Esophagus muscularis mucosa (tissue), 4 donors: ENCODE measurements around the gene TBC1D5. TPM values are rescaled to one million over a fixed set of nuclear protein-coding genes. Genes with fewer than 3 reads are reported as not detected.

Source experiments
- DNase-seq: peaks from one replicate; pipeline ENCODE4 v3.0.0-alpha.2; 2017; ENCODE audit errors: extremely low spot score
- H3K27ac ChIP-seq, 4 donors: fragments of 200-600 bp; sonication (generic); replicated peaks in 1 of 4; 1 replicate in 3 of 4; 2 replicates in 1 of 4; pipeline ENCODE4 v1.5.1; 2016 to 2019; ENCODE audit warnings: mild to moderate bottlenecking in 1 of 4
- H3K27me3 ChIP-seq, 4 donors: fragments of 200-600 bp; sonication (generic); one replicate each; pipeline versions ENCODE4 v1.5.1 to v1.6.0; 2016 to 2019
- H3K36me3 ChIP-seq, 4 donors: fragments of 200-600 bp; sonication (generic); one replicate each; pipeline ENCODE4 v1.5.1; 2016 to 2019
- H3K4me1 ChIP-seq, 4 donors: fragments of 200-600 bp; sonication (generic); one replicate each; pipeline ENCODE4 v1.5.1; 2016 to 2019
- H3K4me3 ChIP-seq, 4 donors: fragments of 200-600 bp; sonication (generic); 1 replicate in 2 of 4; 2 replicates in 2 of 4; pipeline ENCODE4 v1.5.1; 2016 to 2019; ENCODE audit warnings: mild to moderate bottlenecking in 4 of 4, moderate library complexity in 1 of 4
- H3K9me3 ChIP-seq, 4 donors: fragments of 200-600 bp; sonication (generic); 1 replicate in 3 of 4; 2 replicates in 1 of 4; pipeline ENCODE4 v1.5.1; 2016 to 2019
- EP300 ChIP-seq: sonication (generic); formaldehyde crosslinking; IDR thresholded peaks from one replicate; pipeline ENCODE4 v1.6.1; 2017; ENCODE audit warnings: antibody characterized with exemption
- POLR2A ChIP-seq: fragments of 450-650 bp; IDR thresholded peaks from one replicate; pipeline ENCODE4 v1.6.1; 2017; ENCODE audit warnings: antibody characterized with exemption, moderate library complexity, mild to moderate bottlenecking, low read depth
- POLR2AphosphoS5 ChIP-seq, 2 donors: sonication (generic); formaldehyde crosslinking; IDR thresholded peaks; one replicate each; pipeline ENCODE4 v1.6.1; 2017; ENCODE audit warnings: antibody characterized with exemption in 2 of 2
- WGBS: methylation state at CpG from one replicate; pipeline ENCODE4 v1.1.5; 2018; 5-methylcytosine and 5-hydroxymethylcytosine counted together
- intact Hi-C: fragments of 100-400 bp; cut with DNase I; formaldehyde crosslinking; loops from one replicate; pipeline ENCODE4 v1.15.1; 2023
- total RNA-seq, 4 donors: library from RNA; depleted of rRNA; stranded (reverse); fragments of >200 nt; gene quantifications; one replicate each; pipeline versions ENCODE4 v1.1.0 to v1.2.1, GENCODE V29; 2016
- TF ChIP-seq, protein P1 (sequence below), 3 experiments: fragments of 200-600 bp in 2 of 3; fragments of 450-650 bp in 1 of 3; sonication (generic) in 2 of 3; IDR thresholded peaks; one replicate each; pipeline ENCODE4 v1.5.1; 2017 to 2019; ENCODE audit warnings: antibody characterized with exemption in 3 of 3, mild to moderate bottlenecking in 2 of 3, moderate library complexity in 1 of 3

TBC1D5 gene
- total RNA-seq, 4 donors from 2014 or later = 54.0 to 83.1 (median 63.6) TPM

DNA sequence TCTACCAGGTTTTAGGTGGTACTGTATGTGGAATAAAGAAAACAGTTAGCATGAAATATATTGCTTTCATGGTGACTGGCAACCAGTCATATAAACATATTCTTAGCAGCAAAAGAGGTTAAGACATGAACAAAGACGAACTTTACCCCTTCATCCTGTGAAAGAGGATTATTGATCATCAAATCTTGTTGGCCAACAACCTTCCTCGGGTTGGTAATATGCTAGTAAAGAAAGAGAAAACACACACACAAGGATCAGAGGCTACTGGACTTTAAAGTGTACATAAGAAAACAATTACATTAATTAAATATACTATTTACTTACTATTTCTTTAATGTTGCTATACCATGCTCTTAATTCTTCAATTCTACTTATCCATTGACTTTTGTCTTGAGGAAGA, 337.9 kb downstream of the TBC1D5 start:
- Histone ChIP-seq H3K36me3 (peaks cover 8 to 28% (median 15%) of the 10 kb centered on the region in 4 donors), H3K4me3 (no peak overlapping the region), H3K4me1 (no peaks in the 10 kb centered on the region), H3K9me3 (no peaks in the 10 kb centered on the region), H3K27me3 (no peaks in the 10 kb centered on the region), H3K27ac (no peak overlapping the region)
- WGBS = 91% methylated on average over 2 of the region's 2 CpGs
- TF ChIP-seq EP300 = no peak
- no peak for TF ChIP-seq POLR2A
- no peak for TF ChIP-seq POLR2AphosphoS5 (IDR thresholded peaks at IDR 0.05)
- TF ChIP-seq, protein P1, sequence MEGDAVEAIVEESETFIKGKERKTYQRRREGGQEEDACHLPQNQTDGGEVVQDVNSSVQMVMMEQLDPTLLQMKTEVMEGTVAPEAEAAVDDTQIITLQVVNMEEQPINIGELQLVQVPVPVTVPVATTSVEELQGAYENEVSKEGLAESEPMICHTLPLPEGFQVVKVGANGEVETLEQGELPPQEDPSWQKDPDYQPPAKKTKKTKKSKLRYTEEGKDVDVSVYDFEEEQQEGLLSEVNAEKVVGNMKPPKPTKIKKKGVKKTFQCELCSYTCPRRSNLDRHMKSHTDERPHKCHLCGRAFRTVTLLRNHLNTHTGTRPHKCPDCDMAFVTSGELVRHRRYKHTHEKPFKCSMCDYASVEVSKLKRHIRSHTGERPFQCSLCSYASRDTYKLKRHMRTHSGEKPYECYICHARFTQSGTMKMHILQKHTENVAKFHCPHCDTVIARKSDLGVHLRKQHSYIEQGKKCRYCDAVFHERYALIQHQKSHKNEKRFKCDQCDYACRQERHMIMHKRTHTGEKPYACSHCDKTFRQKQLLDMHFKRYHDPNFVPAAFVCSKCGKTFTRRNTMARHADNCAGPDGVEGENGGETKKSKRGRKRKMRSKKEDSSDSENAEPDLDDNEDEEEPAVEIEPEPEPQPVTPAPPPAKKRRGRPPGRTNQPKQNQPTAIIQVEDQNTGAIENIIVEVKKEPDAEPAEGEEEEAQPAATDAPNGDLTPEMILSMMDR (IDR thresholded peaks at IDR 0.05) = no peak
- no peak for DNase-seq
- intact Hi-C loops = loop anchor here (10.0 kb wide), 1 partner anchor 800 kb away; the partner anchor contains the start of gene DAZL

DNA sequence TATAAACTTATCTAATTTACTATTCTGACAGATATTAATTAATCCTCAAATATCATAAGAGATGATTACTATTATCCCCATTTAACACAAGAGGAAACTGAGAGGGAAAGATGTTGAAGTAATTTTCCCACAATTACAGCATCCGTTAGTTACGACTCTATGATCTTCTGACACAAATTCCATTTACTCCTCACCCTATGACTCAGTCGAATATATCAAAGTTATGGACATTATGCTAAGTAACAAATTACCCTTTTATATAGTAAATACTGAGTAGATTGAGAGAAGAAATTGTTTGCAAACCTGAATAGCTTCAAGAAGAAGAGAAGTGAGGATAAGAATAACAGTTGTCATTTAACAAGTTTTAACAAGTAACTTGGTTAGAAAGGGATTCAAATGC, 340.0 kb downstream of the TBC1D5 start:
- WGBS = 89% methylated on average over 3 of the region's 3 CpGs
- no peak for DNase-seq
- no peak overlapping the region for H3K4me3 ChIP-seq
- H3K9me3 ChIP-seq = no peaks in the 10 kb centered on the region
- no peak overlapping the region for H3K27ac ChIP-seq
- H3K27me3 ChIP-seq = no peaks in the 10 kb centered on the region
- intact Hi-C loops = loop anchor here (10.0 kb wide), 1 partner anchor 798 kb away; the partner anchor contains the start of gene DAZL
- no peaks in the 10 kb centered on the region for H3K4me1 ChIP-seq
- TF ChIP-seq EP300 (no peak), POLR2AphosphoS5 (IDR thresholded peaks at IDR 0.05) (no peak), POLR2A (no peak)
- TF ChIP-seq, protein P1 (IDR thresholded peaks at IDR 0.05) = no peak
- peaks cover 8 to 28% (median 16%) of the 10 kb centered on the region in 4 donors for H3K36me3 ChIP-seq

DNA sequence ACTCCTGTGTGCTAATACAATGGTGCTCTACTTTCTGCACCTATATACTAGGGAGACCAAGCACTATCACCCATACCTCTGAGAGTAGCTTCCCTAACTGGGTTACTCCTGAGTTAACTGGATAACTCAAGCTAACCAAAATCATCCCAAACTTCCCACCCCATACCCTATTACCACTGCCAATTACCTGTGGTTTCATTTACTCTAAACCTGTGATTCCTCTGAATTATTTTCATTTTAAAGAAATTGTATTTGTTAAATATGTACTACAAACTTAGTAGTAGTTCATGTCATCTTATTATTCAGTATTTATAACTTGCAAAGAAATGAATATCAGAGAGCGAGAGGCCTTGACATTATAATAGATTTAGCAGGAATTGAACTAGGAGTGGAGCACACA, 340.5 kb downstream of the TBC1D5 start:
- Histone ChIP-seq H3K27ac (no peak overlapping the region), H3K27me3 (no peaks in the 10 kb centered on the region), H3K4me1 (no peaks in the 10 kb centered on the region), H3K4me3 (no peak overlapping the region), H3K36me3 (peaks cover 8 to 28% (median 18%) of the 10 kb centered on the region in 4 donors), H3K9me3 (no peaks in the 10 kb centered on the region)
- intact Hi-C loops = loop anchor here (10.0 kb wide), 1 partner anchor 797 kb away; the partner anchor contains the start of gene DAZL
- DNase-seq = no peak
- TF ChIP-seq POLR2AphosphoS5 (IDR thresholded peaks at IDR 0.05) = no peak
- 89% methylated on average over 1 of the region's 1 CpG for WGBS

DNA sequence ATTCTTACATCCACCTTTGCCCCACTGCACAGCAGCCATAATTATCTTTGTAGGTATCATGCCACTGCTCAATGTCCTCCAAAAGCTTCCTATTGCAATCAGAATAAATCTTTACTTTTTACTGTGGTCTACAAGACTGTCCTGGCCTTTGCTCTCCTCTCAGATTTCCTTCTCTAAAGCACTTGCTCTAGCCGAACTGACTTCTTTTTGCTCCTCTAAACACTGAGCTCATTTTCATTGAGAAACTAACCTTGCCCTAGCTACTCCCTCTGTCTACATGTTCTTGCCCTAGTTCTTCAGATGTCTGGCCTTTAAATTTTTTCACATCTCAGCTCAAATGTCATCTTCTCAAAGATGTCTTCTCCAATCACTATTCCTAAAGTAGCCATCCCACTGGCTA, 342.8 kb downstream of the TBC1D5 start:
- Histone ChIP-seq H3K27ac (no peak overlapping the region), H3K4me1 (no peaks in the 10 kb centered on the region), H3K36me3 (peaks cover 8 to 24% (median 14%) of the 10 kb centered on the region in 4 donors), H3K4me3 (no peak overlapping the region), H3K9me3 (no peaks in the 10 kb centered on the region), H3K27me3 (no peaks in the 10 kb centered on the region)
- 82% methylated on average over 1 of the region's 1 CpG for WGBS
- no peak for DNase-seq
- TF ChIP-seq, protein P1 (IDR thresholded peaks at IDR 0.05) = no peak
- TF ChIP-seq POLR2A (no peak), EP300 (no peak), POLR2AphosphoS5 (IDR thresholded peaks at IDR 0.05) (no peak)
- intact Hi-C loops = no loop called here

DNA sequence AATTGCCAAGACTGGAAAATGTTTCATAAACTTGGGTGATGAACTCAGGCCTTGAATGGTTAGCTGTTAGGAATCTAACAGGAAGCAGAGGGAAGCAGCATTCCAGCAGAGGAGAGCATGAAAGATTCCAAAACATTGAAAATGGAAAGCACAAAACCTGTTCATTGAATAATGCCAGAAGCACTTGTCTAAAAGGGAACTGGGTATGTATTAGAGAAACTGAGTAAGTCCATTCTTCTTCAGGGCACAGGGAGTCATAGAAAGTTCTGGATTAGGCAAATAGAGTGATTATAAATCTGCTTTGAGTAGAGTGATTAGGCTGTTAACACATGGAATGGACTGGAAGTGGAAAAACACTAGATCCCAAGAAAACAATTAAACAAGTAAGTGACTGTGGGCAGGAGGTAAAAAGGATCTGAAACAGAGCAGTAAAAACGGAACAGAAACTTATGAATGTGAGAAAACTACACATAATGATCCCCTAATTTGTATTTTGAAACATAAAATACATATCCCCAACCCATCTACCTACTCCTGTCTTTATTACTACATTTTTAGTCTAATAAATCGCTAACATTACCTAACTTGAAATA, 343.4 kb downstream of the TBC1D5 start:
- H3K4me3 ChIP-seq = no peak overlapping the region
- WGBS = 95% methylated on average over 2 of the region's 2 CpGs
- TF ChIP-seq POLR2AphosphoS5 (IDR thresholded peaks at IDR 0.05) (no peak), POLR2A (no peak), EP300 (no peak)
- TF ChIP-seq, protein P1 (IDR thresholded peaks at IDR 0.05) = no peak
- no peak overlapping the region for H3K27ac ChIP-seq
- no peaks in the 10 kb centered on the region for H3K9me3 ChIP-seq
- DNase-seq = no peak
- no peaks in the 10 kb centered on the region for H3K27me3 ChIP-seq
- peaks cover 2 to 19% (median 9%) of the 10 kb centered on the region in 4 donors for H3K36me3 ChIP-seq
- no peaks in the 10 kb centered on the region for H3K4me1 ChIP-seq
- intact Hi-C loops = no loop called here
